ENCODE data around the gene SCN1B. TPM values are rescaled to one million over a fixed set of nuclear protein-coding genes. Genes with fewer than 3 reads are reported as not detected.

Gene SCN1B
- polyA plus RNA-seq, 2 of the 4 experiments (the other 2 are of a cell fraction) = 11.0 to 11.3 TPM

- POLR2A ChIA-PET = interaction anchor here (0.6 to 1.0 kb wide), 2 partner anchors 44 to 778 kb away, joined by 4 to 5 read pairs; partner anchors contain the start of gene GRAMD1A
- no peaks in the 10 kb centered on the region for H3K9me3 ChIP-seq
- peak; percentile 4 to 42; a peak in 4 of 6 replicates for ATAC-seq
- TF ChIP-seq NPAS2 (CRISPR knock-in tag; IDR thresholded peaks at IDR 0.05; ENCODE audit: borderline replicate concordance) = no peak
- TF ChIP-seq ZFP36 (IDR thresholded peaks at IDR 0.05; ENCODE audit: borderline replicate concordance, partially characterized antibody) = peak; percentile 79
- TF ChIP-seq SMC3 (IDR thresholded peaks at IDR 0.05) = peak; percentile 84
- TF ChIP-seq HDAC2 (IDR thresholded peaks at IDR 0.05) = 0 out of 2 replicates have a peak, but pooled peaks have one; percentile 27
- peak; percentile 76 to 82 for TF ChIP-seq RAD21 (conservative IDR thresholded peaks at IDR 0.05 in 1 of 2, IDR thresholded peaks at IDR 0.05 in 1 of 2)
- TF ChIP-seq PHF8 (IDR thresholded peaks at IDR 0.05; ENCODE audit: borderline replicate concordance, low read depth) = no peak
- peak; percentile 99 for TF ChIP-seq CTCF (IDR thresholded peaks at IDR 0.05)
- H3K27ac ChIP-seq = no peak overlapping the region
- CTCF ChIA-PET = interaction anchor here (0.6 to 16.2 kb wide), 57 partner anchors 12 to 591 kb away, joined by 3 to 374 read pairs (median 7); partner anchors contain the start of genes FXYD1, FXYD5, GRAMD1A and LGI4
- H3K4me3 ChIP-seq = no peak overlapping the region
- WGBS (ENCODE audit: missing lambda C conversion rate) = 47% methylated on average over 9 of the region's 9 CpGs
- H3K4me2 ChIP-seq = no peak overlapping the region
- peak; percentile 76 to 95 for DNase-seq (ENCODE audit: low read depth in 1 of 2, low spot score in 1 of 2)
- H3K4me1 ChIP-seq = peaks cover 29% of the 10 kb centered on the region
- FAIRE-seq = peak; percentile 99
Observed at GRCh38 chr19:35044317-35045117, 14.2 kb downstream of the SCN1B start.

- H3K4me1 ChIP-seq = peaks cover 27% of the 10 kb centered on the region
- no peak overlapping the region for H3K4me3 ChIP-seq
- WGBS (ENCODE audit: missing lambda C conversion rate) = 73% methylated on average over 10 of the region's 10 CpGs
- ChIA-PET CTCF (interaction anchor here (0.6 to 16.2 kb wide), 23 partner anchors 14 to 196 kb away, joined by 3 to 374 read pairs (median 14); partner anchors contain the start of genes LGI4 and SCN1B), POLR2A (interaction anchor here (0.7 to 1.1 kb wide), 2 partner anchors 41 to 450 kb away, joined by 3 read pairs; no protein-coding TSS in a partner anchor)
- H3K9me3 ChIP-seq = no peaks in the 10 kb centered on the region
- no peak overlapping the region for H3K27ac ChIP-seq
- peak; percentile 100 for FAIRE-seq
- TF ChIP-seq CTCF (IDR thresholded peaks at IDR 0.05) = peak; percentile 42; the same call in 2 of the 3 replicates
- TF ChIP-seq RAD21 (conservative IDR thresholded peaks at IDR 0.05 in 1 of 2, IDR thresholded peaks at IDR 0.05 in 1 of 2) = peak; percentile 25 to 57; a peak in 3 of 5 replicates
- TF ChIP-seq, protein P1, sequence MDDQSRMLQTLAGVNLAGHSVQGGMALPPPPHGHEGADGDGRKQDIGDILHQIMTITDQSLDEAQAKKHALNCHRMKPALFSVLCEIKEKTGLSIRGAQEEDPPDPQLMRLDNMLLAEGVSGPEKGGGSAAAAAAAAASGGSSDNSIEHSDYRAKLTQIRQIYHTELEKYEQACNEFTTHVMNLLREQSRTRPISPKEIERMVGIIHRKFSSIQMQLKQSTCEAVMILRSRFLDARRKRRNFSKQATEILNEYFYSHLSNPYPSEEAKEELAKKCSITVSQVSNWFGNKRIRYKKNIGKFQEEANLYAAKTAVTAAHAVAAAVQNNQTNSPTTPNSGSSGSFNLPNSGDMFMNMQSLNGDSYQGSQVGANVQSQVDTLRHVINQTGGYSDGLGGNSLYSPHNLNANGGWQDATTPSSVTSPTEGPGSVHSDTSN (IDR thresholded peaks at IDR 0.05) = no peak
- peak; percentile 81 to 95 for DNase-seq (ENCODE audit: low read depth in 1 of 2, low spot score in 1 of 2)
- no peak overlapping the region for H3K4me2 ChIP-seq
- peak; percentile 82 to 89 for ATAC-seq
Observed at GRCh38 chr19:35045667-35046300, 15.5 kb downstream of the SCN1B start.

GRCh38 chr19:35046461-35046860, 16.2 kb downstream of the SCN1B start:
- no peak for FAIRE-seq

More at GRCh38 chr19:35046461-35046860, 16.2 kb downstream of the SCN1B start:
- Histone ChIP-seq H3K27ac (no peak overlapping the region), H3K4me3 (no peak overlapping the region), H3K4me2 (no peak overlapping the region), H3K9me3 (no peaks in the 10 kb centered on the region), H3K4me1 (peaks cover 20% of the 10 kb centered on the region)
- ATAC-seq = no peak
- 85% methylated on average over 5 of the region's 5 CpGs for WGBS (ENCODE audit: missing lambda C conversion rate)
- ChIA-PET POLR2A (interaction anchor here (0.7 to 1.1 kb wide), 2 partner anchors 42 to 449 kb away, joined by 3 read pairs; no protein-coding TSS in a partner anchor), CTCF (interaction anchor here (1.0 to 16.2 kb wide), 19 partner anchors 13 to 195 kb away, joined by 3 to 374 read pairs (median 8); partner anchors contain the start of genes LGI4 and SCN1B)
- TF ChIP-seq CEBPB (IDR thresholded peaks at IDR 0.05) (no peak), CHD4 (IDR thresholded peaks at IDR 0.05; ENCODE audit: borderline replicate concordance) (no peak), SREBF2 (IDR thresholded peaks at IDR 0.05) (no peak), POLR2A (IDR thresholded peaks at IDR 0.05; ENCODE audit: low read length) (no peak), NPAS2 (CRISPR knock-in tag; IDR thresholded peaks at IDR 0.05; ENCODE audit: borderline replicate concordance) (no peak), KDM1A (IDR thresholded peaks at IDR 0.05; ENCODE audit: low read depth) (no peak)
- TF ChIP-seq, protein P2, sequence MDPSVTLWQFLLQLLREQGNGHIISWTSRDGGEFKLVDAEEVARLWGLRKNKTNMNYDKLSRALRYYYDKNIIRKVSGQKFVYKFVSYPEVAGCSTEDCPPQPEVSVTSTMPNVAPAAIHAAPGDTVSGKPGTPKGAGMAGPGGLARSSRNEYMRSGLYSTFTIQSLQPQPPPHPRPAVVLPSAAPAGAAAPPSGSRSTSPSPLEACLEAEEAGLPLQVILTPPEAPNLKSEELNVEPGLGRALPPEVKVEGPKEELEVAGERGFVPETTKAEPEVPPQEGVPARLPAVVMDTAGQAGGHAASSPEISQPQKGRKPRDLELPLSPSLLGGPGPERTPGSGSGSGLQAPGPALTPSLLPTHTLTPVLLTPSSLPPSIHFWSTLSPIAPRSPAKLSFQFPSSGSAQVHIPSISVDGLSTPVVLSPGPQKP (IDR thresholded peaks at IDR 0.05; ENCODE audit: low read depth, low read length) = no peak
- no peak for DNase-seq (ENCODE audit: low read depth in 1 of 2, low spot score in 1 of 2)
